Breast epithelium (tissue), 3 donors: ENCODE data around the gene CACNG8.

Experiments
- POLR2A ChIP-seq: fragments of 450-650 bp; IDR thresholded peaks from one replicate; pipeline ENCODE4 v1.6.1; 2016; ENCODE audit warnings: antibody characterized with exemption, mild to moderate bottlenecking, moderate library complexity
- POLR2AphosphoS5 ChIP-seq, 3 donors: sonication (generic); formaldehyde crosslinking; IDR thresholded peaks; one replicate each; pipeline ENCODE4 v1.6.1; 2017; ENCODE audit warnings: antibody characterized with exemption in 3 of 3
- TF ChIP-seq, protein P1 (sequence below), 3 donors: fragments of 450-650 bp; IDR thresholded peaks; one replicate each; pipeline ENCODE4 v1.5.1; 2016 to 2017; ENCODE audit warnings: antibody characterized with exemption in 3 of 3, mild to moderate bottlenecking in 3 of 3, moderate library complexity in 3 of 3

DNA sequence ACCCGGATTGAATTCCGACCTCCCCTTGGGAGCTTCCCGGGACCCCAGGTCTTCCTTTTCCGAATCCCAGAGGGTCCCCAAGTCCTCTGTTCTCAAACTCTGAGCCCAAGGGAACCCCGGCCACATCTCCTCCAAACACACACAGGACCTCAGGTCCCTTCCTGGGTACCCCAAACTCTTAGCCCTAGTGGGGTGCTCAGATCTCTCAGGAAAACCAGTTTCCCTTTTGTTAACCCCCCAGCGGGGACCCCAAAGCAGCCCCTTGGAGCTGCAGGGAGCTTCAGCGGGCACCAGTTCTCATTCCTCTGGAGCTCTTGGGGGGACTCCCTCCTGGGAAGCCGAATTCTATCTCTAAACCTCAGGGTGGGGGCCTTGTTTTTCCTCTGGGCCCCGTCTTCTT, 29.5 kb downstream of the CACNG8 start:
- TF ChIP-seq POLR2AphosphoS5 (IDR thresholded peaks at IDR 0.05), result no peak
- TF ChIP-seq, protein P1, sequence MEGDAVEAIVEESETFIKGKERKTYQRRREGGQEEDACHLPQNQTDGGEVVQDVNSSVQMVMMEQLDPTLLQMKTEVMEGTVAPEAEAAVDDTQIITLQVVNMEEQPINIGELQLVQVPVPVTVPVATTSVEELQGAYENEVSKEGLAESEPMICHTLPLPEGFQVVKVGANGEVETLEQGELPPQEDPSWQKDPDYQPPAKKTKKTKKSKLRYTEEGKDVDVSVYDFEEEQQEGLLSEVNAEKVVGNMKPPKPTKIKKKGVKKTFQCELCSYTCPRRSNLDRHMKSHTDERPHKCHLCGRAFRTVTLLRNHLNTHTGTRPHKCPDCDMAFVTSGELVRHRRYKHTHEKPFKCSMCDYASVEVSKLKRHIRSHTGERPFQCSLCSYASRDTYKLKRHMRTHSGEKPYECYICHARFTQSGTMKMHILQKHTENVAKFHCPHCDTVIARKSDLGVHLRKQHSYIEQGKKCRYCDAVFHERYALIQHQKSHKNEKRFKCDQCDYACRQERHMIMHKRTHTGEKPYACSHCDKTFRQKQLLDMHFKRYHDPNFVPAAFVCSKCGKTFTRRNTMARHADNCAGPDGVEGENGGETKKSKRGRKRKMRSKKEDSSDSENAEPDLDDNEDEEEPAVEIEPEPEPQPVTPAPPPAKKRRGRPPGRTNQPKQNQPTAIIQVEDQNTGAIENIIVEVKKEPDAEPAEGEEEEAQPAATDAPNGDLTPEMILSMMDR (IDR thresholded peaks at IDR 0.05), result no peak
- no peak for TF ChIP-seq POLR2A
